Testis (tissue), 3 donors: ENCODE measurements around the gene CPTP. TPM values are rescaled to one million over a fixed set of nuclear protein-coding genes. Genes with fewer than 3 reads are reported as not detected.

Experiments used
- DNase-seq: peaks from one replicate; pipeline ENCODE4 v3.0.0-alpha.2; 2019
- H3K27ac ChIP-seq, 2 donors: fragments of 200-600 bp; sonication (generic); one replicate each; pipeline ENCODE4 v1.5.1; 2019
- H3K27me3 ChIP-seq: fragments of 200-600 bp; sonication (generic); one replicate; pipeline ENCODE4 v1.5.1; 2019
- H3K36me3 ChIP-seq: fragments of 200-600 bp; sonication (generic); one replicate; pipeline ENCODE4 v1.5.1; 2017; ENCODE audit warnings: low read depth; ENCODE audit errors: missing control alignments
- H3K4me1 ChIP-seq: fragments of 200-600 bp; sonication (generic); one replicate; pipeline ENCODE4 v1.5.1; 2019
- H3K4me3 ChIP-seq, 2 donors: fragments of 200-600 bp; sonication (generic); one replicate each; pipeline ENCODE4 v1.5.1; 2017 to 2019
- H3K9me3 ChIP-seq: fragments of 200-600 bp; sonication (generic); one replicate; pipeline ENCODE4 v1.5.1; 2017
- CTCF ChIP-seq, 3 experiments: fragments of 450-650 bp in 2 of 3; fragments of 200-600 bp in 1 of 3; sonication (generic) in 1 of 3; IDR thresholded peaks; one replicate each; pipeline ENCODE4 v1.5.1; 2016 to 2019; ENCODE audit warnings: antibody characterized with exemption in 3 of 3, mild to moderate bottlenecking in 2 of 3, moderate library complexity in 1 of 3
- POLR2A ChIP-seq: fragments of 450-650 bp; IDR thresholded peaks from one replicate; pipeline ENCODE4 v1.6.1; 2017; ENCODE audit warnings: antibody characterized with exemption, mild to moderate bottlenecking, moderate library complexity
- WGBS, 2 donors: methylation state at CpG; one replicate each; pipeline ENCODE4 v1.1.5; 2018; 5-methylcytosine and 5-hydroxymethylcytosine counted together
- intact Hi-C: fragments of 100-400 bp; cut with DNase I; formaldehyde crosslinking; loops from one replicate; pipeline ENCODE4 v1.15.1; 2023; ENCODE audit warnings: low total_unique reads
- polyA plus RNA-seq: library from polyadenylated mRNA; stranded (reverse); fragments of 350-450 nt; fragmentation: Illumina TruSeq; extraction: RNeasy Lipid Tissue Mini Kit (QIAGEN cat#74804); gene quantifications from one replicate; pipeline ENCODE4 v1.2.3, GENCODE V29; 2014; ENCODE audit warnings: low read depth, low replicate concordance; ENCODE audit not compliant: insufficient read depth
- total RNA-seq, 2 donors: library from RNA; depleted of rRNA; stranded (reverse); fragments of >200 nt; gene quantifications; one replicate each; pipeline ENCODE4 v1.2.3, GENCODE V29; 2016

The CPTP gene
- total and polyA plus RNA-seq, 3 donors from 2014 or later, result 64.4 to 129 (median 82.3) TPM

GRCh38 chr1:1349256-1350012 is 24.8 kb downstream of the CPTP start, which contains the start of gene DVL1:
Gene DVL1 (minus strand): TSS chr1:1349418. CDS start chr1:1349065, 353 bp downstream.
- TF ChIP-seq POLR2A (no peak), CTCF (IDR thresholded peaks at IDR 0.05) (peak; percentile 37 to 52 (median 44))
- intact Hi-C loops, result no loop called here
- Histone ChIP-seq H3K27ac (peak within 1 kb of the TSS; percentile 66 to 90), H3K27me3 (no peaks in the 10 kb centered on the region), H3K9me3 (no peaks in the 10 kb centered on the region), H3K4me3 (peak within 1 kb of the TSS; percentile 67 to 75), H3K36me3 (no peaks in the 10 kb centered on the region), H3K4me1 (peaks cover 64% of the 10 kb centered on the region)
- 1% methylated on average over 34 of the region's 122 CpGs; no CpG with 5 or more reads in 1 of the 2 donors for WGBS, 2 donors
- peak; percentile 60 for DNase-seq

- intact Hi-C loops, result no loop called here
- H3K4me1 ChIP-seq, result peaks cover 50% of the 10 kb centered on the region
Observed at GRCh38 chr1:1351511-1352427, 27.2 kb downstream of the CPTP start.

DNA sequence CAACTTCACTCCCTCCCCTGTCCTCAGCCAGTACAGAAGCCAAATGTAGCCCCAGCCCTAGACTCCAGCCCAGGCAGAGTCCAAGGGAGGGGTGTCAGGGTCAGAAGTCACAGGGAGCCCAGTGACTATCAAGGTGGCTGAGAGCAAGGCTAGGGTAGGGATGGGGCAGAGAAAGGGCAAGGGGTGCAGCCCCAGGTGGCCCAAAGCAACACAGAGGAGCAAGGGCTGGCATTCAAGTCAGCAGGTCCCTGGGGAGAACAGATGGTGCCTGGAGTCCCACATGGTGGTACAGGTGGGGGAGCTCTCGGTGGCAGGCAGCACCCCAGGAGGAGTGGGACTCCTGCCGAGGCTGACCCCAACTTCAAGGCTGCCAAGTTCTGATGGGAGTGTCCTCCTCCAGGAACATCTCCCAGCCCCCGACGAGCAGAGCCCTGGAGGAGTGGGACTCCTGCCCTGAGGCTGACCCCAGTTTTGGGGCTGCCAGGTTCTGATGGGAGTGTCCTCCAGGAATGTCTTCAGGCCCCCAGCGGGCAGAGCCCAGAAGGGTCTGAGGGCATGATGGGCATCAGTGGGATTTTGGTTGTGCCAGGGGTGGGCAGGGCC is 28.3 kb downstream of the CPTP start:
- WGBS, 2 donors, result 16 to 39% methylated on average over 3 to 5 of the region's 5 CpGs
- Histone ChIP-seq H3K27me3 (no peaks in the 10 kb centered on the region), H3K9me3 (no peaks in the 10 kb centered on the region), H3K27ac (no peak overlapping the region), H3K4me1 (peaks cover 39% of the 10 kb centered on the region), H3K36me3 (no peaks in the 10 kb centered on the region), H3K4me3 (no peak overlapping the region)
- no peak for DNase-seq
- no peak for TF ChIP-seq POLR2A
- TF ChIP-seq CTCF (IDR thresholded peaks at IDR 0.05), result no peak
- intact Hi-C loops, result no loop called here

More at GRCh38 chr1:1351511-1352427, 27.2 kb downstream of the CPTP start:
- no peaks in the 10 kb centered on the region for H3K36me3 ChIP-seq
- 39 to 68% methylated on average over 9 to 29 of the region's 29 CpGs for WGBS, 2 donors
- H3K9me3 ChIP-seq, result no peaks in the 10 kb centered on the region
- H3K27ac ChIP-seq, result peak overlapping the region; percentile 25 to 71
- no peak overlapping the region for H3K4me3 ChIP-seq
- DNase-seq, result peak; percentile 74
- TF ChIP-seq POLR2A (no peak), CTCF (IDR thresholded peaks at IDR 0.05) (no peak)
- no peaks in the 10 kb centered on the region for H3K27me3 ChIP-seq

- no peak for DNase-seq
- WGBS, 2 donors, result 32 to 45% methylated on average over 6 to 28 of the region's 28 CpGs
- Histone ChIP-seq H3K27me3 (no peaks in the 10 kb centered on the region), H3K4me3 (no peak overlapping the region), H3K9me3 (no peaks in the 10 kb centered on the region), H3K27ac (peak overlapping the region in 1 of 2 donors; percentile 43), H3K36me3 (no peaks in the 10 kb centered on the region), H3K4me1 (peaks cover 37% of the 10 kb centered on the region)
- intact Hi-C loops, result no loop called here
- no peak for TF ChIP-seq POLR2A
- no peak for TF ChIP-seq CTCF (IDR thresholded peaks at IDR 0.05)
Observed at GRCh38 chr1:1353389-1354151, 29.0 kb downstream of the CPTP start.
